Esophagus muscularis mucosa (tissue), 4 donors: ENCODE results near the gene ECSIT. TPM values are rescaled to one million over a fixed set of nuclear protein-coding genes. Genes with fewer than 3 reads are reported as not detected.

Source experiments
- DNase-seq: peaks from one replicate; pipeline ENCODE4 v3.0.0-alpha.2; 2017; ENCODE audit errors: extremely low spot score
- H3K27ac ChIP-seq, 4 donors: fragments of 200-600 bp; sonication (generic); replicated peaks in 1 of 4; 1 replicate in 3 of 4; 2 replicates in 1 of 4; pipeline ENCODE4 v1.5.1; 2016 to 2019; ENCODE audit warnings: mild to moderate bottlenecking in 1 of 4
- H3K27me3 ChIP-seq, 4 donors: fragments of 200-600 bp; sonication (generic); one replicate each; pipeline versions ENCODE4 v1.5.1 to v1.6.0; 2016 to 2019
- H3K36me3 ChIP-seq, 4 donors: fragments of 200-600 bp; sonication (generic); one replicate each; pipeline ENCODE4 v1.5.1; 2016 to 2019
- H3K4me1 ChIP-seq, 4 donors: fragments of 200-600 bp; sonication (generic); one replicate each; pipeline ENCODE4 v1.5.1; 2016 to 2019
- H3K4me3 ChIP-seq, 4 donors: fragments of 200-600 bp; sonication (generic); 1 replicate in 2 of 4; 2 replicates in 2 of 4; pipeline ENCODE4 v1.5.1; 2016 to 2019; ENCODE audit warnings: mild to moderate bottlenecking in 4 of 4, moderate library complexity in 1 of 4
- H3K9me3 ChIP-seq, 4 donors: fragments of 200-600 bp; sonication (generic); 1 replicate in 3 of 4; 2 replicates in 1 of 4; pipeline ENCODE4 v1.5.1; 2016 to 2019
- CTCF ChIP-seq, 3 experiments: fragments of 200-600 bp in 2 of 3; fragments of 450-650 bp in 1 of 3; sonication (generic) in 2 of 3; IDR thresholded peaks; one replicate each; pipeline ENCODE4 v1.5.1; 2017 to 2019; ENCODE audit warnings: antibody characterized with exemption in 3 of 3, mild to moderate bottlenecking in 2 of 3, moderate library complexity in 1 of 3
- EP300 ChIP-seq: sonication (generic); formaldehyde crosslinking; IDR thresholded peaks from one replicate; pipeline ENCODE4 v1.6.1; 2017; ENCODE audit warnings: antibody characterized with exemption
- POLR2A ChIP-seq: fragments of 450-650 bp; IDR thresholded peaks from one replicate; pipeline ENCODE4 v1.6.1; 2017; ENCODE audit warnings: antibody characterized with exemption, moderate library complexity, mild to moderate bottlenecking, low read depth
- POLR2AphosphoS5 ChIP-seq, 2 donors: sonication (generic); formaldehyde crosslinking; IDR thresholded peaks; one replicate each; pipeline ENCODE4 v1.6.1; 2017; ENCODE audit warnings: antibody characterized with exemption in 2 of 2
- WGBS: methylation state at CpG from one replicate; pipeline ENCODE4 v1.1.5; 2018; 5-methylcytosine and 5-hydroxymethylcytosine counted together
- intact Hi-C: fragments of 100-400 bp; cut with DNase I; formaldehyde crosslinking; loops from one replicate; pipeline ENCODE4 v1.15.1; 2023
- total RNA-seq, 4 donors: library from RNA; depleted of rRNA; stranded (reverse); fragments of >200 nt; gene quantifications; one replicate each; pipeline versions ENCODE4 v1.1.0 to v1.2.1, GENCODE V29; 2016

ECSIT gene
- total RNA-seq, 4 donors from 2014 or later: 72.7 to 97.5 (median 81.8) TPM

GRCh38 chr19:11465600-11465999 is 63.3 kb downstream of the ECSIT start:
- intact Hi-C loops: no loop called here
- H3K4me1 ChIP-seq: no peaks in the 10 kb centered on the region
- H3K9me3 ChIP-seq: no peaks in the 10 kb centered on the region
- whole genome bisulfite sequencing: no CpG with 5 or more reads among the region's 8 CpGs
- no peak overlapping the region for H3K4me3 ChIP-seq
- H3K36me3 ChIP-seq: no peaks in the 10 kb centered on the region
- no peak overlapping the region for H3K27ac ChIP-seq
- peaks cover 0 to 26% (median 0%) of the 10 kb centered on the region in 4 donors for H3K27me3 ChIP-seq
- TF ChIP-seq POLR2A (no peak), POLR2AphosphoS5 (IDR thresholded peaks at IDR 0.05) (no peak), EP300 (no peak), CTCF (IDR thresholded peaks at IDR 0.05) (no peak)
- no peak for DNase-seq

GRCh38 chr19:11464333-11465265 is 64.3 kb downstream of the ECSIT start:
- Histone ChIP-seq H3K27ac (no peak overlapping the region), H3K27me3 (peaks cover 0 to 28% (median 0%) of the 10 kb centered on the region in 4 donors), H3K9me3 (no peaks in the 10 kb centered on the region), H3K4me3 (no peak overlapping the region), H3K4me1 (no peaks in the 10 kb centered on the region), H3K36me3 (no peaks in the 10 kb centered on the region)
- TF ChIP-seq POLR2AphosphoS5 (IDR thresholded peaks at IDR 0.05) (no peak), CTCF (IDR thresholded peaks at IDR 0.05) (no peak), POLR2A (no peak), EP300 (no peak)
- 78% methylated on average over 9 of the region's 11 CpGs for WGBS
- intact Hi-C loops: no loop called here
- no peak for DNase-seq

- peaks cover 0 to 40% (median 0%) of the 10 kb centered on the region in 4 donors for H3K27me3 ChIP-seq
- no peaks in the 10 kb centered on the region for H3K9me3 ChIP-seq
- H3K27ac ChIP-seq: no peak overlapping the region
- no peaks in the 10 kb centered on the region for H3K36me3 ChIP-seq
- 83% methylated on average over 10 of the region's 12 CpGs for WGBS
- intact Hi-C loops: no loop called here
- DNase-seq: no peak
- H3K4me1 ChIP-seq: no peaks in the 10 kb centered on the region
- TF ChIP-seq POLR2A (no peak), POLR2AphosphoS5 (IDR thresholded peaks at IDR 0.05) (no peak), CTCF (IDR thresholded peaks at IDR 0.05) (no peak), EP300 (no peak)
- no peak overlapping the region for H3K4me3 ChIP-seq
Observed at GRCh38 chr19:11463391-11463790, 65.5 kb downstream of the ECSIT start.

DNA sequence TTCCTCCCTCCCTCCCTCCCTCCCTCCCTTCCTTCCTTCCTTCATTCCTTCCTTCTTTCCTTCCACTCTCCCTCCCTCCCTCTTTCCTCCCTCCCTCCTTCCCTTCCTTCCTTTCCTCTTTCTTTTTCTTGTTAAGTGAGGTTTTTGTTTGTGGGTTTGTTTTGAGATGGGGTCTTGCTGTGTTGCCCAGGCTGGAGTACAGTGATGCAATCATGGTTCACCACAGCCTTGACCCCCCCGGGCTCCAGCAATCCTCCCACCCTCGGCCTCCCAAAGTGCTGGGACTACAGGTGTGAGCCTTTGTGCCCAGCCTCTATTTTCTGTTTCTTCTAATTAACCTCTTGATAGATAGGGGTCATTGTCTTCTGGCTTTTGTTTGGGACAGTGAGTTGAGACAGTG is 67.5 kb downstream of the ECSIT start:
- WGBS: 76% methylated on average over 2 of the region's 2 CpGs
- peaks cover 0 to 46% (median 0%) of the 10 kb centered on the region in 4 donors for H3K27me3 ChIP-seq
- no peak overlapping the region for H3K27ac ChIP-seq
- no peak overlapping the region for H3K4me3 ChIP-seq
- no peaks in the 10 kb centered on the region for H3K4me1 ChIP-seq
- no peak for TF ChIP-seq POLR2A
- TF ChIP-seq CTCF (IDR thresholded peaks at IDR 0.05): no peak
- no peak for TF ChIP-seq EP300
- no peak for TF ChIP-seq POLR2AphosphoS5 (IDR thresholded peaks at IDR 0.05)
- intact Hi-C loops: no loop called here
- H3K9me3 ChIP-seq: no peaks in the 10 kb centered on the region
- no peak for DNase-seq
- no peaks in the 10 kb centered on the region for H3K36me3 ChIP-seq
